Measurements from ENCODE around the gene TMEM53. TPM values are rescaled to one million over a fixed set of nuclear protein-coding genes. Genes with fewer than 3 reads are reported as not detected.

Gene TMEM53
- total RNA-seq, 1 experiment from 2014 or later: 9.3 TPM

DNA sequence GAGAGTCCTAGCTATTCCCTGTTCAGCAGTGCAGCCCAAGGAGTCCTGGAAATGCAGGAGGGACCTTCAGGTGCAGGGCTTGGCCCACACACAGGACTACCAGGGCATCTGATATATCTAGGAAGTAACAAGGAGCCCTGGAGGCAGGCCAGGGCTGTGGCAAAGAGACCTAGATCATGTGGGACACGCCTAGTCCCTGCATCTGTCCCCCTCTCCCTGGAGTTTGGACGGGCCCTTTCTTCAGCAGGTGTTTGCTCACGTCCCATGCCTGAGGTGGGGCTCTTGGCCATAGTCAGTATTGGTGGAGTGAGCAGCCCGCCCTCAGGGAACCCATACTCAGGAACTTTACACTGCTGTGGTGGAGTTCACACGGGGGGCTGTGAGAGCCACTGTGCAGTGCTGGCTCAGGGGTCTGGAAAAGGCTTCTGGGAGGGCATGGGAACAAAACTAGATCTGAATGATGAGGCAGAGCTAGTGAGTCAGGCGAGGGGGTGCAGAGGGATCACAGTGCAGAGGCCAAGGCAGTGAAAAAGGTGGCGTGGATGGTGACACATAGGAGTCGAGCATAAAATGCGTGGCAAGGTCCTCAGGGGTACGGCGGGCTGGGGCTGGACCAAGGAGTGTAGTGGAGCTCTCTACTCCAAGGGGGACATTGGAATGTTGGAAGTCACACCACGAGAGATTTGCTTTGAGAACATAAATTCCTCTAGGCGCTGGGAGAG, 25.6 kb downstream of the TMEM53 start:
- no TSS peak for BruUV-seq (replicated peaks)

DNA sequence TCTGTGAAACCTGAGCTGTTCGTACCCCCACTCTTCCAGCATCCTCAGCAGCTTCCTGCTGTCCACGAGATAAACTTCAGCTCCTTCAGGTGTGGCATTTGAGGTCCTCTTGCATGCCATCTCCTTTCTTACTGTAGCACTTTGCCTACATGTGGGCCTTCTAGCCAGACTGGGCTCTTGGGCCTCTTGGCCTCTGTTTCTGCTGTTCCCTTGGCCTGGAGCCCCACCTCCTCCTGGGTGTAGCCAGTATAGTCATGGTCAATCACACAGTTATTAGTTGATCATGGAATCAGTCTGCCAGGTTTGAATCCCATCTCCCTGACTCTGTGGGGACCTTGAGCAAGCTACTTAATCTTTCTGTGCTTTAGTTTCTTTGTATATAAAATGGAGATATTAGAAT, 26.4 kb downstream of the TMEM53 start:
- Histone ChIP-seq H3K9me3 (ENCODE audit: low read length) (no peaks in the 10 kb centered on the region), H3K27ac (ENCODE audit: low read length) (no peak overlapping the region), H3K36me3 (ENCODE audit: low read depth, low read length) (peaks cover 9% of the 10 kb centered on the region; the same call in 1 of the 2 replicates), H3K4me2 (ENCODE audit: low read length) (no peak overlapping the region), H3K9ac (ENCODE audit: low read length) (no peak overlapping the region), H3K27me3 (ENCODE audit: low read length) (no peaks in the 10 kb centered on the region), H3F3A (ENCODE audit: low read length, unreplicated experiment) (no peaks in the 10 kb centered on the region), H2AFZ (ENCODE audit: low read length) (no peak overlapping the region), H3K4me1 (ENCODE audit: insufficient read depth, low read length) (no peaks in the 10 kb centered on the region), H3K9me2 (replicated peaks; ENCODE audit: low read length) (no peaks in the 10 kb centered on the region), H3K4me3 (ENCODE audit: low read length) (no peak overlapping the region), H4K20me1 (ENCODE audit: low read length) (no peaks in the 10 kb centered on the region), H3K79me2 (ENCODE audit: low read length) (no peaks in the 10 kb centered on the region)
- no peak for DNase-seq
- ChIA-PET CTCF (no interaction called here), POLR2A (ENCODE audit: unreplicated experiment) (no interaction called here)
- intact Hi-C loops (cut with micrococcal nuclease): no loop called here
- no TSS peak for BruUV-seq (replicated peaks)
- ATAC-seq: no peak
- TF ChIP-seq, protein P1, sequence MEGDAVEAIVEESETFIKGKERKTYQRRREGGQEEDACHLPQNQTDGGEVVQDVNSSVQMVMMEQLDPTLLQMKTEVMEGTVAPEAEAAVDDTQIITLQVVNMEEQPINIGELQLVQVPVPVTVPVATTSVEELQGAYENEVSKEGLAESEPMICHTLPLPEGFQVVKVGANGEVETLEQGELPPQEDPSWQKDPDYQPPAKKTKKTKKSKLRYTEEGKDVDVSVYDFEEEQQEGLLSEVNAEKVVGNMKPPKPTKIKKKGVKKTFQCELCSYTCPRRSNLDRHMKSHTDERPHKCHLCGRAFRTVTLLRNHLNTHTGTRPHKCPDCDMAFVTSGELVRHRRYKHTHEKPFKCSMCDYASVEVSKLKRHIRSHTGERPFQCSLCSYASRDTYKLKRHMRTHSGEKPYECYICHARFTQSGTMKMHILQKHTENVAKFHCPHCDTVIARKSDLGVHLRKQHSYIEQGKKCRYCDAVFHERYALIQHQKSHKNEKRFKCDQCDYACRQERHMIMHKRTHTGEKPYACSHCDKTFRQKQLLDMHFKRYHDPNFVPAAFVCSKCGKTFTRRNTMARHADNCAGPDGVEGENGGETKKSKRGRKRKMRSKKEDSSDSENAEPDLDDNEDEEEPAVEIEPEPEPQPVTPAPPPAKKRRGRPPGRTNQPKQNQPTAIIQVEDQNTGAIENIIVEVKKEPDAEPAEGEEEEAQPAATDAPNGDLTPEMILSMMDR (conservative IDR thresholded peaks at IDR 0.05; ENCODE audit: low read depth, low read length): no peak
- TF ChIP-seq EZH2 (IDR thresholded peaks at IDR 0.05; ENCODE audit: low read length, unreplicated experiment) (no peak), EZH2phosphoT487 (IDR thresholded peaks at IDR 0.05; ENCODE audit: borderline replicate concordance, low read length) (no peak)

More for the DNA sequence above, 25.6 kb downstream of the TMEM53 start:
- ChIA-PET POLR2A (ENCODE audit: unreplicated experiment) (no interaction called here), CTCF (no interaction called here)
- H3K36me3 ChIP-seq (ENCODE audit: low read depth, low read length): peaks cover 9% of the 10 kb centered on the region; the same call in 1 of the 2 replicates
- no peaks in the 10 kb centered on the region for H3K27me3 ChIP-seq (ENCODE audit: low read length)
- no peaks in the 10 kb centered on the region for H3K79me2 ChIP-seq (ENCODE audit: low read length)
- no peak overlapping the region for H3K4me3 ChIP-seq (ENCODE audit: low read length)
- intact Hi-C loops (cut with micrococcal nuclease): no loop called here
- H3K27ac ChIP-seq (ENCODE audit: low read length): no peak overlapping the region
- no peak overlapping the region for H2AFZ ChIP-seq (ENCODE audit: low read length)
- H3K9me2 ChIP-seq (replicated peaks; ENCODE audit: low read length): no peaks in the 10 kb centered on the region
- H3K4me2 ChIP-seq (ENCODE audit: low read length): no peak overlapping the region
- no peak for DNase-seq
- TF ChIP-seq EZH2phosphoT487 (IDR thresholded peaks at IDR 0.05; ENCODE audit: borderline replicate concordance, low read length): no peak
- TF ChIP-seq EZH2 (IDR thresholded peaks at IDR 0.05; ENCODE audit: low read length, unreplicated experiment): no peak
- TF ChIP-seq, protein P1 (conservative IDR thresholded peaks at IDR 0.05; ENCODE audit: low read depth, low read length): no peak
- no peaks in the 10 kb centered on the region for H4K20me1 ChIP-seq (ENCODE audit: low read length)
- no peaks in the 10 kb centered on the region for H3K4me1 ChIP-seq (ENCODE audit: insufficient read depth, low read length)
- H3F3A ChIP-seq (ENCODE audit: low read length, unreplicated experiment): no peaks in the 10 kb centered on the region
- no peaks in the 10 kb centered on the region for H3K9me3 ChIP-seq (ENCODE audit: low read length)
- H3K9ac ChIP-seq (ENCODE audit: low read length): no peak overlapping the region
- no peak for ATAC-seq
